UCSD-AML1 (cell line): ENCODE data around the gene IL1R2.

Experiments used
- DNase-seq: peaks from one replicate; lab custom pipeline; 2025; ENCODE audit not compliant: unreplicated experiment; lab: John Stamatoyannopoulos, UW

The IL1R2 gene

GRCh38 chr2:102076512-102076911 lies 84.8 kb downstream of the IL1R2 start:
- DNase-seq, result no peak
